K562 (cell line): ENCODE results near the gene TMEM184B. TPM values are rescaled to one million over a fixed set of nuclear protein-coding genes. Genes with fewer than 3 reads are reported as not detected.

Source experiments
- ATAC-seq: fragments of 200-7000 bp; cut with Tn5 transposase; 3 replicates; pipeline ENCODE4 v1.9.1; 2020; ENCODE audit warnings: moderate library complexity
- BruUV-seq: library from RNA; stranded (reverse); fragments of 400-500 nt; replicated peaks from 2 replicates; lab custom pipeline; 2021; lab: Mats Ljungman, UMichigan
- CTCF ChIA-PET: fragments of 300-600 bp; formaldehyde crosslinking; extraction: SDS; loops from one replicate; lab custom pipeline; 2021; ENCODE audit warnings: low intra/inter-chr PET ratio; lab: Yijun Ruan, JAX
- POLR2A ChIA-PET: fragments of 300-600, 350-650 bp; sonication (Branson Sonifier 250); formaldehyde crosslinking; extraction: SDS; loops from one replicate; lab custom pipeline; 2021; ENCODE audit warnings: antibody characterized with exemption, inconsistent platforms; lab: Yijun Ruan, JAX
- DNase-seq, 4 experiments: peaks; one replicate each; pipeline versions ENCODE4 v3.0.0 to v3.0.0-alpha.2; 2011 to 2018; ENCODE audit warnings: low spot score in 3 of 4, mixed read lengths in 3 of 4; ENCODE audit errors: extremely low read depth in 1 of 4
- FAIRE-seq: peaks from 2 replicates; lab custom pipeline; 2011; peaks lifted over from hg19 to GRCh38; lab: Jason Lieb, UNC
- H2AFZ ChIP-seq: 2 replicates; pipeline ENCODE4 v1.6.0; 2011; ENCODE audit warnings: low read depth, low read length, control low read depth, inconsistent platforms
- H3K27ac ChIP-seq: fragments of 200-600 bp; 3 replicates; pipeline ENCODE4 v1.8.0; 2011; ENCODE audit warnings: low read depth, mild to moderate bottlenecking, control low read depth, inconsistent platforms, low read length, moderate library complexity, mixed read lengths; ENCODE audit errors: extremely low read depth
- H3K27me3 ChIP-seq, 2 experiments: fragments of 300-600 bp in 1 of 2; 2 replicates in 1 of 2; 3 replicates in 1 of 2; pipeline versions ENCODE4 v1.6.0 to v1.8.0; 2011; ENCODE audit warnings: inconsistent platforms in 2 of 2, low read length in 2 of 2, mild to moderate bottlenecking in 1 of 2, mixed read lengths in 1 of 2, moderate library complexity in 1 of 2; ENCODE audit not compliant: control insufficient read depth in 2 of 2, insufficient read depth in 2 of 2
- H3K36me3 ChIP-seq: fragments of 300-600 bp; 3 replicates; pipeline ENCODE4 v1.8.0; 2011; ENCODE audit warnings: mild to moderate bottlenecking, low read length, inconsistent platforms; ENCODE audit not compliant: control insufficient read depth, insufficient read depth
- H3K4me1 ChIP-seq, 2 experiments: fragments of 200-600 bp in 1 of 2; replicated peaks in 1 of 2; 2 replicates in 1 of 2; 3 replicates in 1 of 2; pipeline versions ENCODE4 v1.5.1 to v1.8.0; 2011; ENCODE audit warnings: inconsistent platforms in 2 of 2, low read length in 2 of 2, mild to moderate bottlenecking in 1 of 2, mixed read lengths in 1 of 2, moderate library complexity in 1 of 2; ENCODE audit not compliant: control insufficient read depth in 2 of 2, insufficient read depth in 2 of 2
- H3K4me2 ChIP-seq: 2 replicates; pipeline ENCODE4 v1.6.1; 2011; ENCODE audit warnings: low read length, control low read depth, inconsistent platforms, mixed read lengths; ENCODE audit not compliant: insufficient read depth
- H3K4me3 ChIP-seq: fragments of 200-600 bp; sonication (generic), shearing (Covaris generic); 2 replicates; pipeline ENCODE4 v1.5.1; 2016; ENCODE audit warnings: control low read depth, inconsistent platforms
- H3K79me2 ChIP-seq: fragments of 200-600 bp; 3 replicates; pipeline ENCODE4 v1.8.0; 2011; ENCODE audit warnings: low read length, inconsistent platforms; ENCODE audit not compliant: control insufficient read depth, insufficient read depth
- H3K9ac ChIP-seq, 2 experiments: 2 replicates each; pipeline versions ENCODE4 v1.6.0 to v1.6.1; 2011; ENCODE audit warnings: low read depth in 2 of 2, low read length in 2 of 2, control low read depth in 1 of 2, inconsistent platforms in 1 of 2, mild to moderate bottlenecking in 1 of 2, mixed read lengths in 1 of 2; ENCODE audit not compliant: insufficient read depth in 1 of 2
- H3K9me1 ChIP-seq: one replicate; pipeline ENCODE4 v1.6.0; 2011; ENCODE audit warnings: inconsistent platforms, mild to moderate bottlenecking, low read length, moderate library complexity; ENCODE audit not compliant: control insufficient read depth, insufficient read depth
- H3K9me3 ChIP-seq: replicated peaks from 2 replicates; pipeline ENCODE4 v1.5.1; 2011; ENCODE audit warnings: low read depth, low read length, inconsistent platforms; ENCODE audit not compliant: control insufficient read depth, insufficient read depth
- H4K20me1 ChIP-seq: replicated peaks from 2 replicates; pipeline ENCODE4 v1.6.1; 2011; ENCODE audit warnings: low read length, inconsistent platforms, mixed read lengths; ENCODE audit not compliant: control insufficient read depth, insufficient read depth
- CEBPG ChIP-seq, 3 experiments: fragments of 200-800 bp in 1 of 3; sonication (Bioruptor generic) in 1 of 3; sonication (generic) in 1 of 3; formaldehyde crosslinking in 1 of 3; IDR thresholded peaks in 2 of 3; conservative IDR thresholded peaks in 1 of 3; 2 replicates each; pipeline versions ENCODE4 v1.6.1 to v1.8.0; 2016 to 2022; ENCODE audit warnings: missing compliant biosample characterization in 2 of 3, missing genetic modification characterization in 2 of 3, mild to moderate bottlenecking in 1 of 3, missing genetic modification reagents in 1 of 3
- NFIC ChIP-seq: fragments of 450-650 bp; IDR thresholded peaks from 2 replicates; pipeline ENCODE4 v1.6.1; 2017; ENCODE audit warnings: mild to moderate bottlenecking, inconsistent platforms
- POLR2G ChIP-seq: fragments of 200-400 bp; formaldehyde crosslinking; IDR thresholded peaks from 2 replicates; pipeline ENCODE4 v1.6.1; 2017; ENCODE audit warnings: low read depth, mild to moderate bottlenecking, antibody characterized with exemption, low read length, moderate library complexity
- SIN3A ChIP-seq, 2 experiments: fragments of 150-350 bp in 1 of 2; IDR thresholded peaks; 2 replicates each; pipeline ENCODE4 v1.6.1; 2011 to 2016; ENCODE audit warnings: borderline replicate concordance in 2 of 2, low read depth in 2 of 2, low read length in 2 of 2, mild to moderate bottlenecking in 2 of 2, moderate library complexity in 2 of 2; ENCODE audit not compliant: control insufficient read depth in 1 of 2
- TBL1XR1 ChIP-seq, 2 experiments: IDR thresholded peaks; 2 replicates each; pipeline ENCODE4 v1.6.1; 2012; ENCODE audit warnings: improper control_type of control experiment in 2 of 2, low read length in 2 of 2, mild to moderate bottlenecking in 1 of 2
- ZNF133 ChIP-seq: fragments of 250-450 bp; sonication (Bioruptor Pico); IDR thresholded peaks from 2 replicates; pipeline ENCODE4 v1.4.0; 2020; ENCODE audit warnings: mild to moderate bottlenecking
- ZNF354B ChIP-seq: fragments of 250-450 bp; sonication (Bioruptor Pico); IDR thresholded peaks from 2 replicates; pipeline ENCODE4 v1.4.0; 2020
- ZZZ3 ChIP-seq: fragments of 450-650 bp; IDR thresholded peaks from 2 replicates; pipeline ENCODE4 v1.6.1; 2016; ENCODE audit warnings: antibody characterized with exemption, mild to moderate bottlenecking, moderate library complexity
- WGBS: fragments of 100-300 bp; shearing (Covaris generic); methylation state at CpG from one replicate; pipeline ENCODE4 v1.1.6; 2016; ENCODE audit warnings: low coverage, mixed read lengths; ENCODE audit not compliant: insufficient coverage; ENCODE audit errors: missing lambda C conversion rate; 5-methylcytosine and 5-hydroxymethylcytosine counted together
- in situ Hi-C: fragments of 300-500 bp; cut with MboI; formaldehyde crosslinking; loops from 4 replicates; pipeline ENCODE4 v1.15.0; 2018; ENCODE audit warnings: inconsistent platforms, mixed read lengths
- intact Hi-C: fragments of 100-400 bp; cut with micrococcal nuclease; formaldehyde crosslinking; loops from 2 replicates; pipeline ENCODE4 v1.14.2; 2022
- polyA plus RNA-seq, 8 experiments: library from polyadenylated mRNA; depleted of rRNA in 4 of 8; stranded (reverse) in 5 of 8; unstranded in 3 of 8; fragments of >200 nt; fragmentation: Nextera tagmentation in 2 of 8; fragmentation: Illumina TruSeq in 1 of 8; extraction: Ambion mirVana in 2 of 8; extraction: Trizol in 1 of 8; gene quantifications; 2 replicates each; pipeline versions ENCODE4 v1.2.1 to v1.2.3, GENCODE V29; 2011 to 2014; ENCODE audit warnings: inconsistent platforms in 1 of 8, missing spikeins in 1 of 8
- total RNA-seq, 7 experiments: library from RNA; depleted of rRNA in 6 of 7; stranded (reverse); fragments of >200 nt in 6 of 7; fragmentation: Illumina TruSeq in 2 of 7; extraction: Trizol in 2 of 7; gene quantifications; 2 replicates each; pipeline versions ENCODE4 v1.2.1 to v1.2.3, GENCODE V29; 2011 to 2021; ENCODE audit warnings: low replicate concordance in 1 of 7

The TMEM184B gene
- total and polyA plus RNA-seq, 9 of the 15 experiments (the other 6 are each of a cell fraction or from before 2014, with no cell fraction given): 0.31 to 25.1 (median 6.2) TPM

- DNase-seq: no peak
- no peak for FAIRE-seq
- H3K9ac ChIP-seq: peak overlapping the region in 1 of 2 experiments; percentile 26; a peak in 1 of 4 replicates
- no peak overlapping the region for H3K4me2 ChIP-seq
- no peaks in the 10 kb centered on the region for H4K20me1 ChIP-seq
- TF ChIP-seq SIN3A (IDR thresholded peaks at IDR 0.05; ENCODE audit: borderline replicate concordance in 2 of 2, control insufficient read depth in 1 of 2, low read depth in 2 of 2, low read length in 2 of 2): no peak
- TF ChIP-seq CEBPG (CRISPR knock-in tag; IDR thresholded peaks at IDR 0.05): no peak
- TF ChIP-seq CEBPG (tag; conservative IDR thresholded peaks at IDR 0.05 in 1 of 2, IDR thresholded peaks at IDR 0.05 in 1 of 2): no peak
- TF ChIP-seq TBL1XR1 (IDR thresholded peaks at IDR 0.05; ENCODE audit: low read length in 2 of 2): no peak
- no peak for TF ChIP-seq ZNF133
- TF ChIP-seq NFIC: no peak
- 0 out of 2 replicates have a peak, but pooled peaks have one; percentile 37 for TF ChIP-seq POLR2G
- TF ChIP-seq ZNF354B (CRISPR knock-in tag): no peak
- TF ChIP-seq ZZZ3: no peak
- no peaks in the 10 kb centered on the region for H3K9me3 ChIP-seq
- H3K79me2 ChIP-seq: no peaks in the 10 kb centered on the region
- H2AFZ ChIP-seq: no peak overlapping the region
- BruUV-seq: no TSS peak
- peaks cover 0 to 19% of the 10 kb centered on the region in 2 experiments; a peak in 1 of 5 replicates for H3K4me1 ChIP-seq
- no peaks in the 10 kb centered on the region for H3K27me3 ChIP-seq
- ChIA-PET CTCF (no interaction called here), POLR2A (interaction anchor here (0.7 to 1.2 kb wide), 2 partner anchors 13 to 108 kb away, joined by 3 to 4 read pairs; no protein-coding TSS in a partner anchor)
- peaks cover 5% of the 10 kb centered on the region; the same call in 2 of the 3 replicates for H3K36me3 ChIP-seq
- intact Hi-C loops: no loop called here
- in situ Hi-C loops: no loop called here
- H3K9me1 ChIP-seq: no peaks in the 10 kb centered on the region
- no peak overlapping the region for H3K4me3 ChIP-seq
- no peak for ATAC-seq
- WGBS: 84% methylated on average over 9 of the region's 22 CpGs
- no peak overlapping the region for H3K27ac ChIP-seq
Measured at GRCh38 chr22:38220653-38221386, 52.0 kb downstream of the TMEM184B start.
